Adrenal gland (tissue), 5 donors: Measurements from ENCODE around the gene KRTAP10-10.

Source experiments
- POLR2A ChIP-seq, 2 donors: fragments of 450-650 bp; IDR thresholded peaks; one replicate each; pipeline ENCODE4 v1.6.1; 2017; ENCODE audit warnings: antibody characterized with exemption in 2 of 2, mild to moderate bottlenecking in 2 of 2, moderate library complexity in 1 of 2
- TF ChIP-seq, protein P1 (sequence below), 6 experiments: fragments of 450-650 bp in 4 of 6; fragments of 200-600 bp in 2 of 6; sonication (generic) in 1 of 6; IDR thresholded peaks; 1 replicate in 5 of 6; 2 replicates in 1 of 6; pipeline versions ENCODE4 v1.5.1 to v1.8.0; 2016 to 2021; ENCODE audit warnings: antibody characterized with exemption in 6 of 6, mild to moderate bottlenecking in 2 of 6, moderate library complexity in 1 of 6
- donor health status: DM: no; HTN: no; CAD: no.

DNA sequence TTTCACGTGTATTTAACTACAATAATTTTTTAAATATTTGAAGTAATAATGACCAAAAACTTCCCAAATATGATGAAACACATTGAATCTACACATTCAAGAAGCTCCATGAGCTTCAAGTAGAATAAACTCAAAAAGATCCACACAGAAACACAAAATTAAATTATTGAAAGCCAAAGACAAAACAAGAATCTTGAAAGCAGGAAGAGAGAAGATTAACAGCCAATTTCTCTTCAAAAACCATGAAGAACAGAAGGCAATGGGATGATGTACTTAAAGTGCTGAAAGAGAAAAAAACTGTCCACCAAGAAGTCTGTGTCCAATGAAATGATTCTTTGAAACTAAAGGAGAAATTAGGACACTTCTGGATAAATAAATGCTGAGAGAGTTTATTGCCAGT is 5.1 kb upstream of the KRTAP10-10 start:
- TF ChIP-seq, protein P1, sequence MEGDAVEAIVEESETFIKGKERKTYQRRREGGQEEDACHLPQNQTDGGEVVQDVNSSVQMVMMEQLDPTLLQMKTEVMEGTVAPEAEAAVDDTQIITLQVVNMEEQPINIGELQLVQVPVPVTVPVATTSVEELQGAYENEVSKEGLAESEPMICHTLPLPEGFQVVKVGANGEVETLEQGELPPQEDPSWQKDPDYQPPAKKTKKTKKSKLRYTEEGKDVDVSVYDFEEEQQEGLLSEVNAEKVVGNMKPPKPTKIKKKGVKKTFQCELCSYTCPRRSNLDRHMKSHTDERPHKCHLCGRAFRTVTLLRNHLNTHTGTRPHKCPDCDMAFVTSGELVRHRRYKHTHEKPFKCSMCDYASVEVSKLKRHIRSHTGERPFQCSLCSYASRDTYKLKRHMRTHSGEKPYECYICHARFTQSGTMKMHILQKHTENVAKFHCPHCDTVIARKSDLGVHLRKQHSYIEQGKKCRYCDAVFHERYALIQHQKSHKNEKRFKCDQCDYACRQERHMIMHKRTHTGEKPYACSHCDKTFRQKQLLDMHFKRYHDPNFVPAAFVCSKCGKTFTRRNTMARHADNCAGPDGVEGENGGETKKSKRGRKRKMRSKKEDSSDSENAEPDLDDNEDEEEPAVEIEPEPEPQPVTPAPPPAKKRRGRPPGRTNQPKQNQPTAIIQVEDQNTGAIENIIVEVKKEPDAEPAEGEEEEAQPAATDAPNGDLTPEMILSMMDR (IDR thresholded peaks at IDR 0.05): no peak
- TF ChIP-seq POLR2A (IDR thresholded peaks at IDR 0.05): no peak
